ENCODE data around the gene RYR1.

The RYR1 gene

GRCh38 chr19:38451629-38452028, 18.1 kb downstream of the RYR1 start:
- H3K4me3 Mint-ChIP-seq: no peak overlapping the region
- H3K4me1 Mint-ChIP-seq (ENCODE audit: low read depth): no peaks in the 10 kb centered on the region
- no peaks in the 10 kb centered on the region for H3K27me3 Mint-ChIP-seq
- no peak for DNase-seq
- H3K9me3 Mint-ChIP-seq: no peaks in the 10 kb centered on the region
- H3K27ac Mint-ChIP-seq: no peak overlapping the region
- no peaks in the 10 kb centered on the region for H3K36me3 Mint-ChIP-seq (ENCODE audit: low read depth)

- Mint-ChIP-seq H3K27ac (no peak overlapping the region), H3K4me1 (ENCODE audit: low read depth) (no peaks in the 10 kb centered on the region), H3K4me3 (no peak overlapping the region), H3K36me3 (ENCODE audit: low read depth) (no peaks in the 10 kb centered on the region), H3K27me3 (no peaks in the 10 kb centered on the region), H3K9me3 (no peaks in the 10 kb centered on the region)
- no peak for DNase-seq
Measured at GRCh38 chr19:38452430-38453366, 19.2 kb downstream of the RYR1 start.

- no peaks in the 10 kb centered on the region for H3K4me1 Mint-ChIP-seq (ENCODE audit: low read depth)
- DNase-seq: no peak
- H3K27ac Mint-ChIP-seq: no peak overlapping the region
- H3K36me3 Mint-ChIP-seq (ENCODE audit: low read depth): no peaks in the 10 kb centered on the region
- no peak overlapping the region for H3K4me3 Mint-ChIP-seq
- no peaks in the 10 kb centered on the region for H3K27me3 Mint-ChIP-seq
- no peaks in the 10 kb centered on the region for H3K9me3 Mint-ChIP-seq
Measured at GRCh38 chr19:38453596-38453995, 20.1 kb downstream of the RYR1 start.

- H3K4me1 Mint-ChIP-seq (ENCODE audit: low read depth): no peaks in the 10 kb centered on the region
- no peak for DNase-seq
Measured at GRCh38 chr19:38455031-38455430, 21.5 kb downstream of the RYR1 start.

GRCh38 chr19:38457202-38457601, 23.7 kb downstream of the RYR1 start:
- no peak for DNase-seq
- H3K4me3 Mint-ChIP-seq: no peak overlapping the region

More at GRCh38 chr19:38455031-38455430, 21.5 kb downstream of the RYR1 start:
- no peaks in the 10 kb centered on the region for H3K9me3 Mint-ChIP-seq
- H3K4me3 Mint-ChIP-seq: no peak overlapping the region
- H3K27ac Mint-ChIP-seq: no peak overlapping the region
- no peaks in the 10 kb centered on the region for H3K36me3 Mint-ChIP-seq (ENCODE audit: low read depth)
- H3K27me3 Mint-ChIP-seq: peaks cover 2% of the 10 kb centered on the region

GRCh38 chr19:38457690-38458405, 24.4 kb downstream of the RYR1 start:
- Mint-ChIP-seq H3K4me1 (ENCODE audit: low read depth) (no peaks in the 10 kb centered on the region), H3K27me3 (peaks cover 12% of the 10 kb centered on the region), H3K4me3 (no peak overlapping the region), H3K27ac (no peak overlapping the region), H3K36me3 (ENCODE audit: low read depth) (no peaks in the 10 kb centered on the region), H3K9me3 (no peaks in the 10 kb centered on the region)
- no peak for DNase-seq

More at GRCh38 chr19:38457202-38457601, 23.7 kb downstream of the RYR1 start:
- no peaks in the 10 kb centered on the region for H3K4me1 Mint-ChIP-seq (ENCODE audit: low read depth)
- peaks cover 7% of the 10 kb centered on the region for H3K27me3 Mint-ChIP-seq
- H3K9me3 Mint-ChIP-seq: no peaks in the 10 kb centered on the region
- no peaks in the 10 kb centered on the region for H3K36me3 Mint-ChIP-seq (ENCODE audit: low read depth)
- no peak overlapping the region for H3K27ac Mint-ChIP-seq

GRCh38 chr19:38458991-38459390, 25.5 kb downstream of the RYR1 start:
- H3K27me3 Mint-ChIP-seq: peaks cover 12% of the 10 kb centered on the region
- no peaks in the 10 kb centered on the region for H3K36me3 Mint-ChIP-seq (ENCODE audit: low read depth)
- no peak for DNase-seq
- H3K4me3 Mint-ChIP-seq: no peak overlapping the region
- H3K4me1 Mint-ChIP-seq (ENCODE audit: low read depth): no peaks in the 10 kb centered on the region
- H3K27ac Mint-ChIP-seq: no peak overlapping the region
- H3K9me3 Mint-ChIP-seq: no peaks in the 10 kb centered on the region

- H3K27me3 Mint-ChIP-seq: peaks cover 15% of the 10 kb centered on the region
- no peak overlapping the region for H3K27ac Mint-ChIP-seq
- DNase-seq: no peak
- H3K36me3 Mint-ChIP-seq (ENCODE audit: low read depth): no peaks in the 10 kb centered on the region
- no peaks in the 10 kb centered on the region for H3K4me1 Mint-ChIP-seq (ENCODE audit: low read depth)
- H3K9me3 Mint-ChIP-seq: no peaks in the 10 kb centered on the region
- no peak overlapping the region for H3K4me3 Mint-ChIP-seq
Measured at GRCh38 chr19:38463365-38463764, 29.9 kb downstream of the RYR1 start.

- no peaks in the 10 kb centered on the region for H3K4me1 Mint-ChIP-seq (ENCODE audit: low read depth)
- H3K4me3 Mint-ChIP-seq: no peak overlapping the region
- no peaks in the 10 kb centered on the region for H3K9me3 Mint-ChIP-seq
- H3K27me3 Mint-ChIP-seq: peaks cover 15% of the 10 kb centered on the region
- DNase-seq: no peak
- no peaks in the 10 kb centered on the region for H3K36me3 Mint-ChIP-seq (ENCODE audit: low read depth)
- no peak overlapping the region for H3K27ac Mint-ChIP-seq
Measured at GRCh38 chr19:38464421-38465082, 31.1 kb downstream of the RYR1 start.

GRCh38 chr19:38466050-38466449, 32.6 kb downstream of the RYR1 start:
- H3K27ac Mint-ChIP-seq: no peak overlapping the region
- H3K9me3 Mint-ChIP-seq: no peaks in the 10 kb centered on the region
- H3K4me1 Mint-ChIP-seq (ENCODE audit: low read depth): no peaks in the 10 kb centered on the region
- DNase-seq: no peak
- H3K27me3 Mint-ChIP-seq: peaks cover 10% of the 10 kb centered on the region
- no peaks in the 10 kb centered on the region for H3K36me3 Mint-ChIP-seq (ENCODE audit: low read depth)
- H3K4me3 Mint-ChIP-seq: no peak overlapping the region

GRCh38 chr19:38467541-38468525, 34.3 kb downstream of the RYR1 start:
- Mint-ChIP-seq H3K9me3 (no peaks in the 10 kb centered on the region), H3K36me3 (ENCODE audit: low read depth) (no peaks in the 10 kb centered on the region), H3K4me1 (ENCODE audit: low read depth) (no peaks in the 10 kb centered on the region), H3K27ac (no peak overlapping the region), H3K27me3 (peaks cover 5% of the 10 kb centered on the region), H3K4me3 (no peak overlapping the region)
- no peak for DNase-seq

- H3K27me3 Mint-ChIP-seq: peaks cover 4% of the 10 kb centered on the region
Measured at GRCh38 chr19:38469151-38469550, 35.7 kb downstream of the RYR1 start.

GRCh38 chr19:38470788-38471480, 37.4 kb downstream of the RYR1 start:
- Mint-ChIP-seq H3K4me3 (no peak overlapping the region), H3K36me3 (ENCODE audit: low read depth) (no peaks in the 10 kb centered on the region), H3K27me3 (peaks cover 4% of the 10 kb centered on the region), H3K9me3 (no peaks in the 10 kb centered on the region), H3K4me1 (ENCODE audit: low read depth) (no peaks in the 10 kb centered on the region), H3K27ac (no peak overlapping the region)
- no peak for DNase-seq

More at GRCh38 chr19:38469151-38469550, 35.7 kb downstream of the RYR1 start:
- no peak overlapping the region for H3K4me3 Mint-ChIP-seq
- no peak overlapping the region for H3K27ac Mint-ChIP-seq
- H3K9me3 Mint-ChIP-seq: no peaks in the 10 kb centered on the region
- no peaks in the 10 kb centered on the region for H3K4me1 Mint-ChIP-seq (ENCODE audit: low read depth)
- DNase-seq: no peak
- no peaks in the 10 kb centered on the region for H3K36me3 Mint-ChIP-seq (ENCODE audit: low read depth)
